DMS 273 (cell line): ENCODE measurements around the gene CCL24.
"Not testable (repeated sequence)": the region's sequence is repeated elsewhere in the genome, so short reads cannot be mapped to it uniquely, and the experiment has no call there.

ENCODE experiments used
- DNase-seq: peaks from one replicate; lab custom pipeline; 2025; ENCODE audit not compliant: unreplicated experiment; lab: John Stamatoyannopoulos, UW

The CCL24 gene

DNA sequence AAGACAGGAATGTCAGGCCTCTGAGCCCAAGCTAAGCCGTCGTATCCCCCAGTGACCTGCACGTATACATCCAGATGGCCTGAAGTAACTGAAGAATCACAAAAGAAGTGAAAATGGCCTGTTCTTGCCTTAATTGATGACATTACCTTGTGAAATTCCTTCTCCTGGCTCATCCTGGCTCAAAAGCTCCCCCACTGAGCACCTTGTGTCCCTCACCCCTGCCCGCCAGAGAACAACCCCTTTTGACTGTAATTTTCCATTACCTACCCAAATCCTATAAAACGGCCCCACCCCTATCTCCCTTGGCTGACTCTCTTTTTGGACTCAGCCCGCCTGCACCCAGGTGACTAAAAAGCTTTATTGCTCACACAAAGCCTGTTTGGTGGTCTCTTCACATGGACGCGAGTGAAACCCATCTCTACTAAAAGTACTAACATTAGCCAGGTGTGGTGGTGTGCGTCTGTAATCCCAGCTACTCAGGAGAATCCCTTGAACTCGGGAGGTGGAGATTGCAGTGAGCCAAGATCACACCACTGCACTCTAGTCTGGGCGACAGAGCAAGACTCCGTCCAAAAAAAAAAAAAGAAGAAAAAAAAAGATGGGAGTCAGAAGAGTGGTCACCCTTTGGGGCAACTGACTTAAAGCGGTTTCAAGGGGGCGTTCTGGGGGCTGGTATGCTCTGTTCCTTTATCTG lies 25.3 kb downstream of the CCL24 start:
- not testable (repeated sequence) for DNase-seq

DNA sequence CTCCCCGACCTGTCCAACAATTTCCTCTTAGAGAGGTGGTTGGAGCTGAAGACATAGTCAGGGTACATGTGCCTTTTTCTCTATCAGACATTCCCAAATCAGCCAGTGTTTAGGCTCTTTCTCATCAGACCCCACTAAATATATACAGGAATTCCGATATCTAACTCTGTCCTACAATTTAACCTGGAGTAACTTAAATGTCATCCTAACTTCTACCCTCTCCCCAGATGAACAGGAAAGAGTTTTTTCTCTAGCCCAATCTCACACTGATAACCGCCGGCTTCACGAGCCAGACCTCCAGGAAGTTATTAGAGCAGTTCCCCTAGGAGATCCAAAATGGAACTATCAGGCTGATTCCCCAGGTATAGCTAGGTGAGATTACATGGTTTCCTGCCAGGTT lies 30.5 kb downstream of the CCL24 start:
- DNase-seq = not testable (repeated sequence)

DNA sequence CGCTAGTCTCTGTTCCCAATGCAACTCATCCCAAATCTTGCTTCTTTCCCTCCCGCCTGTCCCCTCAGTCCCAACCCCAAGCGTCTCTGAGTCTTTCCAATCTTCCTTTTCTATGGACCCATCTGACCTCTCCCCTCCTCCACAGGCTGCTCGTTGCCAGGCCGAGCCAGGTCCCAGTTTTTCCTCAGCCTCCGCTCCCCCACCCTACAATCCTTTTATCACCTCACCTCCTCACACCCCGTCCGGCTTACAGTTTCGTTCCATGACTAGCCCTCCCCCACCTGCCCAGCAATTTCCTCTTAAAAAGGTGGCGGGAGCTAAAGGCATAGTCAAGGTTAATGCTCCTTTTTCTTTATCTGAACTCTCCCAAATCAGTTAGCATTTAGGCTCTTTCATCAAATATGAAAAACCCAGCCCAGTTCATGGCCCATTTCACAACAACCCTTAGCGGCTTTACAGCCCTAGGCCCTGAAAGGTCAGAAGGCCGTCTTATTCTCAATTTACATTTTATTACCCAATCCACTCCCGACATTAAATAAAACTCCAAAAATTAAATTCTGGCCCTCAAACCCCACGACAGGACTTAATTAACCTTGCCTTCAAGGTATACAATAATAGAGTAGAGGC lies 32.8 kb downstream of the CCL24 start:
- DNase-seq = not testable (repeated sequence)

DNA sequence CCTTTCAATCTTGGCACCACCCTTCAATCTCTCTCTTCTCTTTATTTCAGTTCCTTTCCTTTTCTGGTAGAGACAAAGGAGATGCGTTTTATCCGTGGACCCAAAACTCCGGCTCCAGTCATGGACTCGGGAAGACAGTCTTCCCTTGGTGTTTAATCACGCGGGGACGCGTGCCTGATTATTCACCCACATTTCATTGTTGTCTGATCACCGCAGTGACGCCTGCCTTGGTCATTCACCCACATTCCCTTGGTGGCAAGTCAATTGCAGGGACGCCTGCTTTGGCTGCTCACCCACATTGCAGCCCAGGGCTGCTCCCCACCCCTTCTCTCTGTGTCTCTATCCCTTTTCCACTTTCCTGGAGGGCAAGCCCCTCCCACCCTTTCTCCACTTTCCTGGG lies 34.1 kb downstream of the CCL24 start:
- DNase-seq = not testable (repeated sequence)

DNA sequence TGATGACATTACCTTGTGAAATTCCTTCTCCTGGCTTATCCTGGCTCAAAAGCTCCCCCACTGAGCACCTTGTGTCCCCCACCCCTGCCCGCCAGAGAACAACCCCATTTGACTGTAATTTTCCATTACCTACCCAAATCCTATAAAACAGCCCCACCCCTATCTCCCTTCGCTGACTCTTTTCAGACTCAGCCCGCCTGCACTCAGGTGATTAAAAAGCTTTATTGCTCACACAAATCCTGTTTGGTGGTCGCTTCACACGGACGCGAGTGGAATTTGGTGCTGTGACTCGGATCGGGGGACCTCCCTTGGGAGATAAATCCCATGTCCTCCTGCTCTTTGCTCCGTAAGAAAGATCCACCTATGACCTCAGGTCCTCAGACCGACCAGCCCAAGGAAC lies 34.6 kb downstream of the CCL24 start:
- not testable (repeated sequence) for DNase-seq

DNA sequence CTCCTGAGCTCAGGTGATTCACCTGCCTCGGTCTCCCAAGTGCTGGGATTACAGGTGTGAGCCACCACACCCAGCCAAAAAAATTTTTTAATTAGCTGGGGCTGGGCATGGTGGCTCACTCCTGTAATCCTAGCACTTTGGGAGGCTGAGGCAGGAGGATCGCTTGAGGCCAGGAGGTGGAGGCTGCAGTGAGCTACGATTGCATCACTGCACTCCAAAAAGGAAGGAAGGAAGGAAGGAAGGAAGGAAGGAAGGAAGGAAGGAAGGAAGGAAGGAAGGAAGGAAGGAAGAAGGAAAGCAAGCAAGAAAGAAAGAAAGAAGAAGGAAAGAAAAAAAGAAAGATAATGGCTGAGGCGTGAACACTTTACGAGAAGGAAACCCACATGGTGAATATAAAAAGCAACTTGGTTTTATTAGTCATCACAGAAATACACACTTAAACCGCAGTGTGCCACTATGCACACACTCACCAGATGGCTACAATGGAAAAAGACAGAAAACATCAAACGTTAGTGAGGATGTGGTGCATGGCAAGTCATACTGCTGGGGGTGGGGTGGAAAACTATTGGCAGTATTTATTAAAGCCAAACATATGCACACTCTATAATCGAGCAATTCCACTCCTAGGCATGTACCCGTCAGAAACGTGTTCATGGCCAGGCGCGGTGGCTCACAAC lies 37.2 kb downstream of the CCL24 start:
- peak; percentile 69 for DNase-seq

DNA sequence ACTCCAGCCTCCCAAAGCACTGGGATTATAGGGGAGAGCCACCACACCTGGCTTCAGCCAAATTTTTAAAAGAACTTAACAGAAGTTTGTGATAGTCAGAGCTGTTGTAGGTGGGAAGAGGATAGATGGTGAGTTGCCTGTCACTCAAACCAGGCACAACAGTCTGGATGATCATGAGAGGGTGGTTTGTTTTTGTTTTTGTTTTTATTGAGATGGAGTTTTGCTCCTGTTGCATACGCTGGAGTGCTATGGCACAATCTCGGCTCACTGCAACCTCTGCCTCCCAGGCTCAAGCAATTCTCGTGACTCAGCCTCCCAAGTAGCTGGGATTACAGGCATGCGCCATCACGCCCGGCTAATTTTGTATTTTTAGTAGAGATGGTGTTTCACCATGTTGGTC lies 39.6 kb downstream of the CCL24 start:
- not testable (repeated sequence) for DNase-seq

DNA sequence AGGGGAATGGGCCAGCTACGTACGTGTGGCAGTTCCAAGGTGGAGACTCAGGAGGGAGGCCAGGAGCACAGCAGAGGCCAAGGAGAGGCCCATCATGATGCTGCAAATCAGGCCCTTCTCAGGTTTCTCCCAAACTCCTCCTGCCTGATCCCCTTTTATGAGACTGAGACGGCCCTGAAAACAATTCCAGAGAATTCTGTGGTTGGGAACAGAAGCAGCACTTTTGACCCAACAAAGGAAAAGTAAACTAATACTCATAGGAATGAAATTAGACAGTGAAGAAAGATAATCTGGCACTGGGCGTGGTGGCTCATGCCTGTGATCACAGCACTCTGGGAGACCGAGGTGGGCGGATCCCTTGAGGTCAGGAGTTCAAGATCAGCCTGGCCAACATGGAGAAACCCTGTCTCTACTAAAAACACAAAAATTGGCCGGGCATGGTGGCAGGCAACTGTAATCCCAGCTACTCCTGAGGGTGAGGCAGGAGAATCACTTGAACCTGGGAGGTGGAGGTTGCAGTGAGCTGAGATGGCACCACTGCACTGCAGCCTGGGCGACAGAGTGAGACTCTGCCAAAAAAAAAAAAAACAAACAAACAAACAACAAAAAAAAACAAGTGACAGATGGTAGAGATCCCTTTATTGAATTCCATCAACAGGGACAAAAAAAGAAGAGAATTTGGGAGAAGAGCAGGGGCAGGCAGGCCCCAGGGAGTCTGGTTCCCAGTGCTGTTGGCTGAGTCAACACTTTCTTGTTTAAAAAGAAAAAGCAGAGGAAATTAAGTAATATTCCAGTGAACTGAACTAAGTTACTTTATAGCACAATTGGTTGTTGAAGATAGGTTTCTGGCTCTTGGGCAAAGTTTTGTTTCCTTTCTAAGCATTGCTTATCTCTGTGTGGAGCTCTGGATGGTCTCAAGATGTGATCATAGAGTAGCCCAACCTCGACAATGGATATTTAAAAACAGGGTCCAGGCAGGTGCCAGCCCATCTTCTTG lies 41.2 kb downstream of the CCL24 start, which contains the start of gene CCL26:
CCL26 (minus strand) TSS at position 131 of the 997 bp plus-strand sequence; CDS start at position 96, 35 bp downstream.
- no peak for DNase-seq

DNA sequence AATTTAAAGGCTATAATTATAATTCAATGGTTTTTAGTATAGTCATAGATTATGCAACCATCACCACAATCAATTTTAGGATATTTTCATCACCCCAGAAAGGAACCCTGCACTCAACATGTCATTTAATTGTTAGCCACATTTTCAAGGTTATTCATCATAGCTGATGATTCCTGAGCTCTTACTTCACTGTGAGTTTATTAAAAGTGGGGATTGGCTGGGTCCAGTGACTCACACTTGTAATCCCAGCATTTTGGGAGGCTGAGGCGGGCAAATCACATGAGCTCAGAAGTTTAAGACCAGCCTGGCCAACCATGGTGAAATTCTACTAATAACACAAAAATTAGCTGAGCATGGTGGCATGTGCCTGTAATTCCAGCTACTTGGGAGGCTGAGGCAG lies 42.4 kb downstream of the CCL24 start:
- DNase-seq = no peak

DNA sequence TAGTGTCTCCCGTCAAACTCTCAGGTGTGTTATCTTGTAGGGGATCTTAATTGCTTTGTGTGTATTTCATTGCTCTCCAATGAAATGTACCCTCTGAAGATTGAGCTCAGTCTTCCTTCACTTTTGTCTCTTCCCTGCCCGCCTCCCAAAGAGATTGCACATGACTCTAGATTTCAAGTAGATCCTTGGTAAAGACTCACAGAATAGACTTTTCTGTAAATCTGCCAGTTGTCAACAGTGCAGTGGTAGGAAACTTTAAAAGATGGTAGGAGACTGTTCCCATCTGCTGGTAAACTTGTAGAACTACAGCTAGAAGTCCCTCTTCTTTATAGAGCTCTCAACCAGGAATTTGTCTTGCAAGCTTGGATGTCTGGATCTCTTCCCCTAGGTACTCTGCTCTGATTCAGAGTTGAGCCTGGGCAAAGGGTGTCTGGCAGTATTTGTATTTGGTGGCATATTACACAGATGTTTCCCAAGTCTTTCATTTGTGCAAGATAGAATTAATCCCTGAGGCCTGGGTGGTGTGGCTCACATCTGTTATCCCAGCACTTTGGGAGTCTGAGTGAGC lies 51.2 kb downstream of the CCL24 start:
- peak; percentile 84 for DNase-seq

DNA sequence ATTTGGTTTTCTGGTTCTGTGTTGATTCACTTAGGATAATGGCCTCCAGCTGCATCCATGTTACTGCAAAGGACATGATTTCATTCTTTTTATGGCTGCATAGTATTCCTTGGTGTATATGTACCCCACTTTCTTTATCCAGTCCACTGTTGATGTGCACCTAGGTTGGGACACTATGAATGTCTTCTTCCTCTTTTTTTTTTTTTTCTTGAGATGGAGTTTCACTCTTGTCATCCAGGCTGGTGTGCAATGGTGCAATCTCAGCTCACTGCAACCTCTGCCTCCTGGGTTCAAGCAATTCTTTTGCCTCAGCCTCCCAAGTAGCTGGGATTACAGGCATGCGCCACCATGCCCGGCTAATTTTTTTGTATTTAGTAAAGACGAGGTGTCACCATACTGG lies 51.8 kb downstream of the CCL24 start:
- DNase-seq = not testable (repeated sequence)
